Activated CD4-positive, alpha-beta T cell treated with anti-CD3 and anti-CD28 coated beads for 1 hour (primary cell): ENCODE data around the gene NEFH.
"Not testable (repeated sequence)": the region's sequence is repeated elsewhere in the genome, so short reads cannot be mapped to it uniquely, and the experiment has no call there.

ENCODE experiments used
- DNase-seq: peaks from one replicate; pipeline ENCODE4 v3.0.0-alpha.2; 2020

The NEFH gene

GRCh38 chr22:29479417-29480261 lies at the start of gene NEFH:
Gene NEFH, plus strand, starts transcription at chr22:29480218. Its CDS starts 45 bp downstream, at chr22:29480263.
- DNase-seq, result no peak

GRCh38 chr22:29431986-29432385 lies 48.0 kb upstream of the NEFH start:
- no peak for DNase-seq

DNA sequence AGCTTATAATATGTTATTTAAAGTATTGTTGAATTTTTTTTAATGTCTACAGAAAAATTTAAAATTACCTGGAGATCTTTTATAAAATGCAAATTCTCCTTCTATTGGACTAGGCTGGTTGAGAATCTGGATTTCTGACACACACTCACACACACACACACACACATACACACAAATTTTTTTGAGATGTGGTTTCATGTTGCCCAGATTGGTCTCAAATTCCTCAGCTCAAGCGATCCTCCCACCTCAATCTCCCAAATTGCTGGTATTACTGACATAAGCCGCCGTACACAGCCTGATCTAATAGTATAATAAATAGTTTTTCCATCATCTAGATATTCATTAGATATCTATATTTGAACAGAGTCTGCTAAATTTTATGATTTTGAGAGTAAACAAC lies 46.2 kb upstream of the NEFH start:
- no peak for DNase-seq

DNA sequence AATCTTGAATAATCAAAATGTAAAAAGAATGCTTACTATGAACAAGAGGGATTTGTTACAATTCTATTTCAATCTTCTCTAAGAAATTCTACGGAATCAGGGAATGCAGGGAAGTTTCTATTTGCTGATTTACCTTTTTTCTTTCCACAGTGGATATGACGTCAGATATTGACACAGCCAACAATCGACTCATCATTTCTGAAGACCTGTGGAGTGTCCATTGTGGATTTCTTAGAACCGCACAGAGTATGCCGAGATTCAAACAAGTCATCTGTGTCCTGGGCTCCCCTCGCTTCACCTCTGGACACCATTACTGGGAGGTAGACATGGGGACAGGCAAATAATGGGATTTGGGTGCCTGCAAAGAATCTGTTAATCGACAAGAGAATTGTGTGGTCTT lies 45.7 kb upstream of the NEFH start:
- no peak for DNase-seq

DNA sequence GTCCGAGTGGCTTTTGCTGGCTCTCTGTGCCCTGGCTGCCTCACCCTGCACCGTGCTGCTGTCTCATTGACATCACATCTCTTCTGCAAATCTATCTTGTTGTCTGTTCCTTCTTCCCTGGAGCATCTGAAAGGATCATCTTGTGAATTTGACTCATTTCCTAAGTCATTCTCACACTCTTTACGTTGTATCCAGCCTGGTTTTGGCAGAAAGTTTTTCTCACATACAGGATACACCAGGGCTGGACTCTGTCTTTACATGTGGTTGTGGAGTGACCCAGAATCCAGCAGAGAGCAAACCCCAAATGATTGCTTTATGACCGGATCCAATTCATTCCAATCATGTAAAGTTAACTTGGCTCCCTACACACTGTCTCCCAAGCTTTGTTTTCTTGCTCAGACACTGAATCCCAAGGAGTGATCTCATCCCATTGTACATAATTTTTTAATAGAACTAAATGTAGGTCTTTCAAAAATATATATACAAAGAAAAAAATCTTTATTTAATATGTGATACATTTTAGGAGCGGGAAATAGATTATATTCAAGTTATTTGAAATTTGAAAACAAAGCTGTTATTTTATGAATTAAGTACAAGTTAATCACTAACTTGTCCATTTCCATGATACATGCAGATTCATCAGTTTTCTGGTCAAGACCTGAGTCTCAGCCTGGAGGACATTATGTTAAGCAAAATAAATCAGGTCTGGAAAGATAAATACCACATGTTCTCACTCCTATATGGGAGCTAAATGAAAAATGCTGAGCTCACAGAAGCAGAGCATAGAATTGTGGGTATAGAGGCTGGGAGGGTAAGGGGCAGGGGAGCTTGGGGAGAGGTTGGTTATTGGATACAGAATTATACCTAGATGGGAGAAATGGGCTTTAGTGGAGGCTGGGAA lies 44.5 kb upstream of the NEFH start:
- no peak for DNase-seq

DNA sequence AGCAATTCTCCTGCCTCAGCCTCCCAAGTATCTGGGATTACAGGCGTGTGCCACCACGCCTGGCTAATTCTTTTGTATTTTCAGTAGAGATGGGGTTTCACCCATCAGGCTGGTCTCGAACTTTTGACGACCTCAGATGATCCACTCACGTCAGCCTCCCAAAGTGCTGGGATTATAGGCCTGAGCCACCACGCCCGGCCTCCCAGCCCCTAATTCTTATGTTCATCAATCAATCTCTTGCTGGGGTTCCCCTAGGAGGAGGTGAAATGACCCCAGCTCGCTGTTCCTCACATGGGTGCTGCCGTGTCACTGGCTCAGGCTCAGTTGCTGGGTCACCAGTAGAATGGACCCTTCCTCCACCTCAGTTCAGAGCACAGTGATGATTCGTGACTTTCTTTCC lies 41.7 kb upstream of the NEFH start, which contains the start of gene RFPL1:
Gene RFPL1 (plus strand): TSS at position 301 of the 400 bp plus-strand sequence.
- not testable (repeated sequence) for DNase-seq

DNA sequence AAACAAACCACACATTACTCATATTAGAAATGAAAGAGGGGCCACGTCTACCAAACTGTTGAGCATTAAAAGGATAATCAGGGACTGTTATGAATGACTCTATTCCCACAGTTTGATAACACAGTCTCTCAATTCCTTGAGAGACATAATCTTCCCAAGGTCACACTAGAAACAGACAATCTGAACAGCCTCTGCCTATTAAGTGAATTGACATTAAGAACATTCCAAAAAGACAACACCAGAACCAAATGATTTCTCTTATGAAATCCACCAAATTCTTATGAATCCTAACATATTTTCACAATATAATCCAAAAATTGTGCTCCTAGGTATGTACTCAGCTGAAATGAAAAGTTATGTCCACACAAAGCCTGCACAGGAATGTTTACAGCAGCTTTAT lies 37.0 kb upstream of the NEFH start:
- DNase-seq, result no peak

- DNase-seq, result no peak
Measured at GRCh38 chr22:29443452-29443851, 36.6 kb upstream of the NEFH start.

DNA sequence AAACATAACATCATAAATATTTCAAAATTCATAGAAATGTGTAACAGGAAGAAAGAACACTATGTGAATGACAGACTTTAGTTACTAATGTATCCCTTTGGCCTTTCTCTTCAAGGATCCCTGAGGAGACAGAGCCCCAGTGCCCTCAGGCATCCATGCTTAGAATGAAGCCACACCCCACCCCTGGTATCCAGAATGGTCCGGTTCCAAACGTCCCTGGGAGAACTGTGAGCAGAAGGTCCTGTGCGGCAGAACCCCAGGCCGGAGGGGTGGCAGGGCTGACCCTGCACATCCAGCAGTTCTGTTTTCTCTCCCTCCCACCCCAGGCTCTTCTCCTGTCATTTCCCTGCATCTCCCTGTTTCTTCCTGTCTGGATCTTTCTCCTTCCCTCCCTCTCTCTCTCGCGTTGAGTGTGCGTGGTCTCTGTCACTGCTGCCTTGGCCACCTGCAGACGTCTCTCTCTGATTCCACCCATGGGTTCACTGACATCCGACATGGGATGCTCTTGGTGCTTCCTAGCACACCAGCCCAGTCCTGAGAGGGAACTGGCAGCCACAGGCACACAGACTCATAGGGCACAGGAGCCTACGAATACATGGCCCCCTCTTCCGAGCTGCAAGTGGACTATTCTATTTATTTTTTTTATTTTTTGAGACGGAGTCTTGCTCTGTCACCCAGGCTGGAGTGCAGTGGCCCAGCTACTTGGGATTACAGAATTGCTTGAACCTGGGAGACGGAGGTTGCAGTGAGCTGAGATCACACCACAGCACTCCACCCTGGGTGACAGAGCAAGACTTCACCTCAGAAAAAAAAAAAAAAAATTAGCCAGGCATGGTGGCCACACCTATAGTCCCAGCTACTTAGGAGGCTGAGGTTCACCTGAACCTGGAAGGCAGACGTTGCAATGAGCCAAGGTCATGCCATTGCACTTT lies 35.9 kb upstream of the NEFH start:
- DNase-seq, result no peak

- no peak for DNase-seq
Measured at GRCh38 chr22:29445508-29445907, 34.5 kb upstream of the NEFH start.

- DNase-seq, result no peak
Measured at GRCh38 chr22:29447906-29448305, 32.1 kb upstream of the NEFH start.

GRCh38 chr22:29449296-29449875 lies 30.6 kb upstream of the NEFH start:
- no peak for DNase-seq

DNA sequence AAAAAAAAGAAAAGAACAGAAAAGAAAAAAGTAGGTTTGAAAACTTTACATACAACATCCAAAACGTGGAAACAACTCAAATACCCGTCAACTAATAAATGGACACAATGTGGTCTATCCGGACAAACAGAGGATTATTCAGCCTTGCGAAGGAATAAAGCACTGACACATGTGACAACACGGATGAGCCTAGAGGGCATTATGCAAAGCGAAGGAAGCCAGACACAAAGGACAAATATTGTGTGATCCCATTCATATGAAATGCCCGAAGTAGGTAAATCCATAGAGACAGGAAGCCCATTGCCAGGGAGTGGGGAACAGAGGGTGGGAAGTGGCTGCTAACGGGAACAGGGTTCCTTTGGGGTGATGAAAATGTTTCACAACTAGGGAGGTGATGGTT lies 29.8 kb upstream of the NEFH start:
- no peak for DNase-seq

- DNase-seq, result no peak
Measured at GRCh38 chr22:29451863-29452262, 28.2 kb upstream of the NEFH start.

DNA sequence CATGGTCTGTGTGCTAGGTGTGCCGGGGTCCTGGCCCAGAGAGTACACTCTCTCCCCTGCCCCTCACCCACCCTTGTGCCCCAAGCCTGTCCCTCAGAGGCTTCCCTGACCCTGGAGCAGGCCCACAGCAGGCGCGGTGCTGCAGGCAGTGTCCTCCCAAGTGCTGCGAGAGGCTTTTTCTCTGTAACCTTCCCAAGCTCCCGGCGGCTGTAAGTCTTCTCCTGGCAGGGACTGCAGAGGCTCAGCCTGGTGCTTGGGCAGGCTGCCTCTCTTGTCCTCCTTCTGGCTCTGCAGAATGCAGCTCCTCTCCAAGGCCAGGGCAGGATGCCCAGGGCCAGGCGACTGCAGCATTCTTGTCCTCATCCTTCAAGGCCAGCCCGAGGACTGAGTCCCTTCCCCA lies 25.7 kb upstream of the NEFH start:
- no peak for DNase-seq

GRCh38 chr22:29456211-29456671 lies 23.8 kb upstream of the NEFH start:
- DNase-seq, result no peak

DNA sequence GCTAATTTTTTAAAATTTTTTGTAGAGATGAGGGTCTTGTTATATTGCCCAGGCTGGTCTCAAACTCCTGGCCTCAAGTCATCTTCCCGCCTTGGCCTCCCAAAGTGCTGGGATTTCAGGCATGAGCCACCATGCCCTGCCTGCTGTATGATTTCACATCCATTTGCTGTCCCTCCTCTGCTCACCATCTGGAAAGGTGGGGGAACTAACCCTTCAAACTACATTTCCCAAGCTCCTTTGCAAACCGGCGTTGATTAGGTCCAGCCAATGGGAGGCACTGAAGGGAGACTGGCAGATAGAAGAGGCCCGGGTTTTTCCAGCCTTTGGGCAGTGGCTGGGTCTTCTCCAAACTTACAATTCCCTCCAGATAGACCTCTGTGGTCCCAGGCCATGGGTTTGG lies 22.3 kb upstream of the NEFH start:
- DNase-seq, result no peak

GRCh38 chr22:29458551-29458950 lies 21.5 kb upstream of the NEFH start:
- DNase-seq, result no peak

GRCh38 chr22:29459773-29460172 lies 20.2 kb upstream of the NEFH start:
- no peak for DNase-seq

DNA sequence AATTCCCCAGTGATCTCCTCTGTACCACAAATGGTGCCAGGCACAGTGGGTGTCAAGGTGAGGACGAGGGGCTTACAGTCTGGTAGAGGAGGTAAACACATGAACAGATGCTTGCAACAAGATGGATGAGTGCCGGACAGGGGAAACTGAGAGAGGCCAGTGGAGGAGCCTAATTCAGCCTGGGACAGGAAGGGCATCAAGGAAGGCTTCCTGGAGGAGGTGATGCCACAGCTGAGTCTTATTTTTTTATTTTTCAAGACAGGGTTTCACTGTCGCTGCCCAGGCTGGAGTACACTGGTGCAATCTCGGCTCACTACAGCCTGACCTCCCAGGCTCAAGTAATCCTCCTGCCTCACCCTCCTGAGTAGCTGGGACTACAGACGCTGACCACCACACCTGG lies 18.8 kb upstream of the NEFH start:
- no peak for DNase-seq

GRCh38 chr22:29463629-29464028 lies 16.4 kb upstream of the NEFH start:
- no peak for DNase-seq

DNA sequence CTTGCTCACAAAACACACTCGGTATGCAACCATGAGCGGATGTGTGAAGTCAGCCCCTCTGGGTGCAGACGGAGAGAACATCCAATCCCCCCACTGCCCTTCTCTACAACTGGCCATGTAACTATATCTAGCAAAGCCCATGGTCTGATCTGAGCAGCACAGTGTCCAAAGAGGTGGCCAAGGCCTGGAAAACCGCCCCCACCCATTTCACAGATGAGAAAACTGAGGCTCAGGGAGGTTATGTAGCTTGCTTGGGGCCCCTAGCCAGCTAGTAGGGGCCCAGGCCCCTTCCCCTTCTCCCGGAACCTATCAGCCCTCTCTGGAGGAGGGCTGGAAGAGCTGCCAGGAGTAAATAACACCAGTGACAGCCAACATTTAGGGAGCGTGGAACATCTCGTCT lies 15.4 kb upstream of the NEFH start:
- DNase-seq, result no peak
